WTC11 (cell line): ENCODE measurements around the gene ARHGEF12.

Experiments
- ETV6 ChIP-seq: sonication (generic); formaldehyde crosslinking; IDR thresholded peaks from 2 replicates; pipeline ENCODE4 v1.8.1; 2022; ENCODE audit warnings: mild to moderate bottlenecking, missing genetic modification reagents
- GABPB1 ChIP-seq: sonication (generic); formaldehyde crosslinking; IDR thresholded peaks from 2 replicates; pipeline ENCODE4 v1.8.1; 2023; ENCODE audit warnings: mild to moderate bottlenecking, missing genetic modification reagents
- MXD4 ChIP-seq: fragments of 250-450 bp; sonication (Bioruptor Pico); IDR thresholded peaks from 2 replicates; pipeline ENCODE4 v1.8.0; 2021; ENCODE audit warnings: mild to moderate bottlenecking, moderate library complexity, borderline replicate concordance
- NFE2L1 ChIP-seq: sonication (generic); formaldehyde crosslinking; IDR thresholded peaks from 2 replicates; pipeline ENCODE4 v1.8.1; 2023; ENCODE audit warnings: missing genetic modification reagents
- NR2C2 ChIP-seq: sonication (generic); formaldehyde crosslinking; IDR thresholded peaks from 2 replicates; pipeline ENCODE4 v1.8.0; 2022; ENCODE audit warnings: mild to moderate bottlenecking, missing genetic modification reagents
- NR3C1 ChIP-seq: sonication (generic); formaldehyde crosslinking; conservative IDR thresholded peaks from 2 replicates; pipeline ENCODE4 v1.8.1; 2023; ENCODE audit warnings: low read depth, mild to moderate bottlenecking, missing genetic modification reagents
- OVOL2 ChIP-seq: fragments of 250-450 bp; sonication (Bioruptor Pico); IDR thresholded peaks from 2 replicates; pipeline ENCODE4 v1.9.0; 2021; ENCODE audit warnings: mild to moderate bottlenecking, borderline replicate concordance
- SP1 ChIP-seq: sonication (generic); formaldehyde crosslinking; conservative IDR thresholded peaks from 2 replicates; pipeline ENCODE4 v1.8.1; 2022; ENCODE audit warnings: missing genetic modification reagents
- TEAD4 ChIP-seq: sonication (generic); formaldehyde crosslinking; IDR thresholded peaks from 2 replicates; pipeline ENCODE4 v1.8.0; 2022; ENCODE audit warnings: mild to moderate bottlenecking, missing genetic modification reagents
- TF ChIP-seq, protein P1 (sequence below): sonication (generic); formaldehyde crosslinking; IDR thresholded peaks from 2 replicates; pipeline ENCODE4 v1.8.0; 2022; ENCODE audit warnings: mild to moderate bottlenecking, missing genetic modification reagents
- TF ChIP-seq, protein P2 (sequence below): fragments of 200-600 bp; IDR thresholded peaks from 2 replicates; pipeline ENCODE4 v1.8.0; 2022; ENCODE audit warnings: antibody characterized with exemption
- TF ChIP-seq, protein P3 (sequence below): sonication (generic); formaldehyde crosslinking; IDR thresholded peaks from 2 replicates; pipeline ENCODE4 v1.8.1; 2022; ENCODE audit warnings: mild to moderate bottlenecking, moderate library complexity, missing genetic modification reagents
- TF ChIP-seq, protein P4 (sequence below): fragments of 250-450 bp; sonication (Bioruptor Pico); IDR thresholded peaks from 2 replicates; pipeline ENCODE4 v1.9.0; 2021; ENCODE audit warnings: mild to moderate bottlenecking
- TF ChIP-seq, protein P5 (sequence below): sonication (generic); formaldehyde crosslinking; IDR thresholded peaks from 2 replicates; pipeline ENCODE4 v1.8.1; 2023; ENCODE audit warnings: mild to moderate bottlenecking, missing genetic modification reagents, moderate library complexity

DNA sequence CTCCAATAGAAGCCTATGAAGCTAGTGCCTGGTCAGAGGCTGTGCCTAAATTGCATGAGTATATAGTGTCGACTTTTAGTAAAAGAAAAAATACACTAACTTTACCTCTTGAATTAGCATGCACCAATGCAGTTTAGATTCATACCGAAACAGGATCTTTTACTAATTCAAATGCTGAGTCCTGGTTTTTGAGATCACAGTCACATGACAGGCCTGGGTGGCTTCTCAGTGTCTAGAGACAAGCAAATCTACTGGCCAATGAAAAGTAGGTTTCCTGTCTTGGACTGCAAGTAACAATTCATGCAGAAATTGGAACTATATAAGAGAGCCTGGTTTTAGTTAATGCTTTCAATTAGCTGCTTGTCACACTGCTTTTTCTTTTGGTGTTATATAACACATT is 7.2 kb downstream of the ARHGEF12 start:
- TF ChIP-seq, protein P1, sequence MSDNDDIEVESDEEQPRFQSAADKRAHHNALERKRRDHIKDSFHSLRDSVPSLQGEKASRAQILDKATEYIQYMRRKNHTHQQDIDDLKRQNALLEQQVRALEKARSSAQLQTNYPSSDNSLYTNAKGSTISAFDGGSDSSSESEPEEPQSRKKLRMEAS (CRISPR knock-in tag), result no peak
- TF ChIP-seq NR2C2 (CRISPR knock-in tag), result no peak
- TF ChIP-seq SP1 (CRISPR knock-in tag), result no peak
- TF ChIP-seq, protein P2, sequence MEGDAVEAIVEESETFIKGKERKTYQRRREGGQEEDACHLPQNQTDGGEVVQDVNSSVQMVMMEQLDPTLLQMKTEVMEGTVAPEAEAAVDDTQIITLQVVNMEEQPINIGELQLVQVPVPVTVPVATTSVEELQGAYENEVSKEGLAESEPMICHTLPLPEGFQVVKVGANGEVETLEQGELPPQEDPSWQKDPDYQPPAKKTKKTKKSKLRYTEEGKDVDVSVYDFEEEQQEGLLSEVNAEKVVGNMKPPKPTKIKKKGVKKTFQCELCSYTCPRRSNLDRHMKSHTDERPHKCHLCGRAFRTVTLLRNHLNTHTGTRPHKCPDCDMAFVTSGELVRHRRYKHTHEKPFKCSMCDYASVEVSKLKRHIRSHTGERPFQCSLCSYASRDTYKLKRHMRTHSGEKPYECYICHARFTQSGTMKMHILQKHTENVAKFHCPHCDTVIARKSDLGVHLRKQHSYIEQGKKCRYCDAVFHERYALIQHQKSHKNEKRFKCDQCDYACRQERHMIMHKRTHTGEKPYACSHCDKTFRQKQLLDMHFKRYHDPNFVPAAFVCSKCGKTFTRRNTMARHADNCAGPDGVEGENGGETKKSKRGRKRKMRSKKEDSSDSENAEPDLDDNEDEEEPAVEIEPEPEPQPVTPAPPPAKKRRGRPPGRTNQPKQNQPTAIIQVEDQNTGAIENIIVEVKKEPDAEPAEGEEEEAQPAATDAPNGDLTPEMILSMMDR, result no peak
- TF ChIP-seq, protein P3, sequence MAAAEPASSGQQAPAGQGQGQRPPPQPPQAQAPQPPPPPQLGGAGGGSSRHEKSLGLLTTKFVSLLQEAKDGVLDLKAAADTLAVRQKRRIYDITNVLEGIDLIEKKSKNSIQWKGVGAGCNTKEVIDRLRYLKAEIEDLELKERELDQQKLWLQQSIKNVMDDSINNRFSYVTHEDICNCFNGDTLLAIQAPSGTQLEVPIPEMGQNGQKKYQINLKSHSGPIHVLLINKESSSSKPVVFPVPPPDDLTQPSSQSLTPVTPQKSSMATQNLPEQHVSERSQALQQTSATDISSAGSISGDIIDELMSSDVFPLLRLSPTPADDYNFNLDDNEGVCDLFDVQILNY (CRISPR knock-in tag), result no peak
- no peak for TF ChIP-seq NR3C1 (CRISPR knock-in tag)
- TF ChIP-seq, protein P4, sequence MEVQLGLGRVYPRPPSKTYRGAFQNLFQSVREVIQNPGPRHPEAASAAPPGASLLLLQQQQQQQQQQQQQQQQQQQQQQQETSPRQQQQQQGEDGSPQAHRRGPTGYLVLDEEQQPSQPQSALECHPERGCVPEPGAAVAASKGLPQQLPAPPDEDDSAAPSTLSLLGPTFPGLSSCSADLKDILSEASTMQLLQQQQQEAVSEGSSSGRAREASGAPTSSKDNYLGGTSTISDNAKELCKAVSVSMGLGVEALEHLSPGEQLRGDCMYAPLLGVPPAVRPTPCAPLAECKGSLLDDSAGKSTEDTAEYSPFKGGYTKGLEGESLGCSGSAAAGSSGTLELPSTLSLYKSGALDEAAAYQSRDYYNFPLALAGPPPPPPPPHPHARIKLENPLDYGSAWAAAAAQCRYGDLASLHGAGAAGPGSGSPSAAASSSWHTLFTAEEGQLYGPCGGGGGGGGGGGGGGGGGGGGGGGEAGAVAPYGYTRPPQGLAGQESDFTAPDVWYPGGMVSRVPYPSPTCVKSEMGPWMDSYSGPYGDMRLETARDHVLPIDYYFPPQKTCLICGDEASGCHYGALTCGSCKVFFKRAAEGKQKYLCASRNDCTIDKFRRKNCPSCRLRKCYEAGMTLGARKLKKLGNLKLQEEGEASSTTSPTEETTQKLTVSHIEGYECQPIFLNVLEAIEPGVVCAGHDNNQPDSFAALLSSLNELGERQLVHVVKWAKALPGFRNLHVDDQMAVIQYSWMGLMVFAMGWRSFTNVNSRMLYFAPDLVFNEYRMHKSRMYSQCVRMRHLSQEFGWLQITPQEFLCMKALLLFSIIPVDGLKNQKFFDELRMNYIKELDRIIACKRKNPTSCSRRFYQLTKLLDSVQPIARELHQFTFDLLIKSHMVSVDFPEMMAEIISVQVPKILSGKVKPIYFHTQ (CRISPR knock-in tag), result no peak
- TF ChIP-seq MXD4 (CRISPR knock-in tag), result no peak
- TF ChIP-seq ETV6 (CRISPR knock-in tag), result no peak
- TF ChIP-seq OVOL2 (CRISPR knock-in tag), result no peak
- TF ChIP-seq NFE2L1 (CRISPR knock-in tag), result no peak
- no peak for TF ChIP-seq TEAD4 (CRISPR knock-in tag)
- TF ChIP-seq, protein P5, sequence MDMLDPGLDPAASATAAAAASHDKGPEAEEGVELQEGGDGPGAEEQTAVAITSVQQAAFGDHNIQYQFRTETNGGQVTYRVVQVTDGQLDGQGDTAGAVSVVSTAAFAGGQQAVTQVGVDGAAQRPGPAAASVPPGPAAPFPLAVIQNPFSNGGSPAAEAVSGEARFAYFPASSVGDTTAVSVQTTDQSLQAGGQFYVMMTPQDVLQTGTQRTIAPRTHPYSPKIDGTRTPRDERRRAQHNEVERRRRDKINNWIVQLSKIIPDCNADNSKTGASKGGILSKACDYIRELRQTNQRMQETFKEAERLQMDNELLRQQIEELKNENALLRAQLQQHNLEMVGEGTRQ (CRISPR knock-in tag), result peak; percentile 68
- no peak for TF ChIP-seq GABPB1
